Measurements from ENCODE around the gene GBF1.
A peak's percentile ranks its signal among the peaks of the same experiment; 100 is the strongest.

GBF1 gene

GRCh38 chr10:102352066-102352715 lies 106.9 kb downstream of the GBF1 start:
- DNase-seq (ENCODE audit: low spot score): peak; percentile 76

DNA sequence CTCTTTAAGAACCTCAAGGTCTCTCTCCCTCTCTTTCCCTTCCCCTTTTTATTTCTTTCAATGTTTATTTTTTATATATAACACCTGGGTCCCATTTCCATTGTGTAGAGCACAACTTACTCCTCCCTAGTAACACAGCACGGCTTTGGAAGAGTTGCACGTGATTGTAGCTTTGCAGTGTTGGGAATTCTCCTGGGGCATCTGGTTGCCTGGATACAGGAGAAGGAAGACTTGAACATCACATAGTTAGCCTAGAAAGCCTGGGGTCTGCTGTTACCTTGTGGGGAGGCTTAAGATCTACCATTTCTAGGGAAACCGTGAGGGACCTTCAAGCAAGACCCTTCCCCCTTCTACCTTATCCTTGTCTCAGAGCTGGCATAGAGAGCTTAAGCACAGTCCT lies 109.1 kb downstream of the GBF1 start:
- no peak for DNase-seq (ENCODE audit: low spot score)

DNA sequence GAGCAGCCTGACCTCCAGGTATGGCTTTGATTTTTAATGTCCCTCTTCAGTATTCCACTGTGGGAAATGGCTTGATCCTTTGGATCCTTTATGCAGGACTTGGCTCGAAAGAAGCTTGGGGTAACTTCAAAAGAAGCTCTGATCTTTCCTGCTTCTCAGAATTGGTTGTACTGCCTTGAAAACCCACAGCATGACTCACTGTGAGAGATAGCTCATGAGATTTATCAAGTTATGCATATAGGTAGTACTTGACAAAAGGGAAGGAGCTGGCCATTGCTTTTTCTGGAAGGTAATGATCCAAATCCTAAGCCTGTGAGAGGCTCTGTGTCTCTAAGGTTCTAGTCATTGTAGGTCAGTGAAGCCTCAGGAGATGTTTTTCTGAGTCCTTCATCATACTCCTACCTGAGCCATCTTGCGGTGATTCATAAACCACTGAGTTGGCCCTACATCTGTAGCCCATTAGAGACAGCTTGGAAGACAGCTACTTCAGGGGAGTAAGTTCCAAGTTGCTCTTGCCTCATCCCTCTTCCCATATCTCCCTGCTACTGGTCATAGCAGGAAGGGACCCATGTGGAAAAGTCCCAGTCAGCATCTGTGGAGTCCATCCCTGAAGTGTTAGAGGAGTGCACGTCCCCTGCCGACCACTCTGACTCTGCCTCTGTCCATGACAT lies 113.5 kb downstream of the GBF1 start:
- peak; percentile 49 for DNase-seq (ENCODE audit: low spot score)

DNA sequence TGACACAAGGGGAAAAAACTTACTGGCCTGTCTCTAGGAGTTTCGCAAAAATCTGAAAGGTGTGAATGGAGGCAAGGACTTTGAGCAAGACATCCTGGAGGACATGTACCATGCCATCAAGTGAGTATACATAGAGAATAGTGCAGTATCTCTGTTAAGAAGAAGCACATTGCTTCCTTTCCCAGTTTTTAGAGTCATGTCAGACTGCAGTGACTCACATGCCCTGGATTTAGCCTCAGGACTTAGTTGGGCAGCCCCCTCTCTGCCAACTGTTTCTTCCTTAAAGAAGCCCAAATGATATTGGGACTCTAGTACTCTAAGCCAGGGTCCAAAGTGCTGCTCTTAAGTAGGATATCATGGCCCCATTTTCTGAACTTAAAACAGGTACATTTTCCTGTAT lies 122.1 kb downstream of the GBF1 start:
- DNase-seq (ENCODE audit: low spot score): no peak

GRCh38 chr10:102368077-102368476 lies 122.7 kb downstream of the GBF1 start:
- no peak for DNase-seq (ENCODE audit: low spot score)

DNA sequence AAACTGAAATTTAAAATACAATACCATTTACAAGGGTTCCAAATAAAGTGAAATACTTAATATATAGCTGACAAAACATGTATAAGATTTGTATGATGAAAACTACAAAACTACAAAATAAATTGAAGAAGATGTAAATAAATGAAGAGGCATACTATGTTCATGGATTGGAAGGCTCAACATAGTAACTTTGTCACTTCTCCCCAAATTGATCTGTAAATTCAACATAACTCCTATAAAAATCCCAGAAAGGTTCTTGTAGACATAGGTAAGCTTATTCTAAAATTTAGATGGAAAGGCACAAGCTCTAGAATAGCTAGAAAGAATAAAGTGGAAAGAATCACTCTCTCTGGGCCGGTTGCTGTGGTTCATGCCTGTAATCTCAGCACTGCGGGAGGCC lies 126.0 kb downstream of the GBF1 start:
- DNase-seq (ENCODE audit: low spot score): no peak

DNA sequence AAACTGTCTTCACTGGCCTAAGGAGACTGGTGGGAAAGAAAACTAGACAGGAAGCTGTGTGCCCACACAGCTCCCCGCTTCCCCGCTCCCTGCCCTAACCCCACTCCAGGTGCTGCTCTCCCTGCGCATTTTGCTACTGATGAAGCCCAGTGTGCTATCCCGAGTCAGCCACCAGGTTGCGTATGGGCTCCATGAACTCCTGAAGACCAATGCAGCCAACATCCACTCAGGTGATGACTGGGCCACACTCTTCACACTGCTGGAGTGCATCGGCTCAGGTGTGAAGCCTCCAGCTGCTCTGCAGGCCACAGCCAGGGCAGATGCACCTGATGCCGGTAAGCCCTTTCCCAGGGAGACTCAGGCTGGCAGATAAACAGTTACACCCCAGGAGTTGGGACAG lies 129.9 kb downstream of the GBF1 start:
- DNase-seq (ENCODE audit: low spot score): no peak

DNA sequence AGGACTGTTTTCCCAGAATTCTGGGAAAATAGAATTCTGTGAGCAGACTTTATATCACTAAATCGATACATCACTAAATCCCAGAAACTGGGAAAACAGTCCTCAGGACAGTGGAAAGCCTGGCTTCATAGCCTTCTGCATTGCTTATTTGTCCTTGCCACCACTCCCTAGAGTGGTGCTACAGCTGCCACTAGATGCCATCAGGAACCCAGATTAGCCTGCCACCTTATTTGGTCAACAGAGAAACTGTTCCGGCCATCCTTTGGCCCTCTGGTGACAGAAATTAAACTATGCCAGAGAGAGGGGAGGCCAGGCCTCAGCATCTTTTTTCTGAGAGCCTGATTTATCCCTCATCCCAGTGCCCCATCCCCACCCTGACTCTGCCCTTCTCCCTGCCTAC lies 130.5 kb downstream of the GBF1 start:
- no peak for DNase-seq (ENCODE audit: low spot score)

DNA sequence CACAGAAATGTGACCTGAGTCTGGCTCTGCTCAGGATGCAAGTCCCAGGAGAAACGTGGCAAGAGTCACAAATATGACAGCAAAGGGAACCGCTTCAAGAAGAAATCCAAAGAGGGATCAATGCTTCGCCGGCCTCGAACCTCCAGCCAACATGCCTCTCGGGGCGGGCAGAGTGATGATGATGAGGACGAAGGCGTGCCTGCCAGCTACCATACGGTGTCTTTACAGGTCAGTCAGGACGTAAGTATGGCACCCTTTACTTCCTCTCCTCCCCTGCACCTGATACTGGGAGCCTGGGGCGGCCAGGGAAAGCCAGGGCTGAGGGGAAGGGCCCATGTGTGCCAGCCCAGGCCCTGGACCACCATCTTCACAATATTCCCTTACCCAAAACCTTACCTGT lies 131.6 kb downstream of the GBF1 start:
- no peak for DNase-seq (ENCODE audit: low spot score)

GRCh38 chr10:102379383-102379782 lies 134.1 kb downstream of the GBF1 start:
- DNase-seq (ENCODE audit: low spot score): no peak

GRCh38 chr10:102381983-102382382 lies 136.7 kb downstream of the GBF1 start:
- no peak for DNase-seq (ENCODE audit: low spot score)

DNA sequence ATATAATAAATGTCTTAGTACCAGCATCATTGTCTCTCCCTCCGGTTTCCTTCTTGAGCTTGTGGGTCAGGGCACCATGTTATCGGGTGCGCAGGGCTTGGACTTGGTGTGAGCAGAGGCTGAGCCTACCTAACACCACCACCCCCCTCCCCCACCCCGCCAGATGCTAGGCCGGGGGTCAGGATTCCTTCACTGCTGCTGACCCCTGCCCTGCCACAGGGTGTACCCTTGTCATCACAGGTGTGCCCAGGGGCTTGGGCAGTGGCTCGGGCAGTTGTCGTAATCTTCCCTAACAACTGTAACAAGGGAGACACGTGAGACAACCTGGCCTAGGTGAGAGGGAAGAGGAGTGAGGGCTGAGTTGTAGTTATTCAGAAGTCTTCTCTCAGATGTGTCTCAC lies 137.5 kb downstream of the GBF1 start:
- no peak for DNase-seq (ENCODE audit: low spot score)

GRCh38 chr10:102384053-102384452 lies 138.7 kb downstream of the GBF1 start:
- no peak for DNase-seq (ENCODE audit: low spot score)

DNA sequence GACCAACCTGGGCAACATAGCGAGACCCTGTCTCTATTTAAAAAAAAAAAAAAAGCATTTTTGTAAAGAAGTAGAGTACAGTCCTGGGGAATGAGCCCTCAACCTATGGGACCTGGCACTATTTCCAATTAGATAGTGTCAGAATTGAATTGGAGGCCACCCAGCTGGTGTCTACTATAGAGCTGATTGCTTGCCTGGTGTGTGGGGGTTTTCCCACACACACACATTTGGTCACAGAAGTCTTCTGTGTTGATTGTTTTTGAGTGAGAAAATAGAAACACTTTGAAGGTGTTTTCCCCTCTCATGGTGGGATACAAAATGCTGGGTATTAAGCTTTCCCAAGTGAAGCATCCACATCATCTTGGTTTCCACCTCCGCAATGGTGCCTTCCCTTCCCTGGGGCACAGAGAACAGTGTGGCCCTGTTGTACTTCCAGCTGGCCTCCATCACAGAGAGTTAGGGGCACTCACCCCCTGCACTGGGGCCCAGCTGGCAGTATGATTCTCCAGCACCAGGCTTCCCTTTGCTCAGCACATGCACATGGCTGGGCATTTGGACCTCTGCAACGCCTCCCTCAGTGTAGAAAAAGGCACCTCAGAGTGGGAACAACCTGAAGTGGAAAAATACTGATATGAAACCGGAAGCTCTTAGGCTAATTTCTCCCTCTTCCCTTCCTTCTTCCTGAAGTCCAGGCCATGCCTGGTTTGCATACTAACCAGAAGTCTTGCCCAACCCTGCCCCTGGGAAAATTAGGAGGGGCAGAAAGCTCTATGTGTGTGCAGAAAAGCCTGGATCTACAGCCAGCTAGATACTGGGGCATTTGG lies 139.5 kb downstream of the GBF1 start:
- DNase-seq (ENCODE audit: low spot score): peak; percentile 24

GRCh38 chr10:102389894-102390293 lies 144.6 kb downstream of the GBF1 start:
- DNase-seq (ENCODE audit: low spot score): no peak

DNA sequence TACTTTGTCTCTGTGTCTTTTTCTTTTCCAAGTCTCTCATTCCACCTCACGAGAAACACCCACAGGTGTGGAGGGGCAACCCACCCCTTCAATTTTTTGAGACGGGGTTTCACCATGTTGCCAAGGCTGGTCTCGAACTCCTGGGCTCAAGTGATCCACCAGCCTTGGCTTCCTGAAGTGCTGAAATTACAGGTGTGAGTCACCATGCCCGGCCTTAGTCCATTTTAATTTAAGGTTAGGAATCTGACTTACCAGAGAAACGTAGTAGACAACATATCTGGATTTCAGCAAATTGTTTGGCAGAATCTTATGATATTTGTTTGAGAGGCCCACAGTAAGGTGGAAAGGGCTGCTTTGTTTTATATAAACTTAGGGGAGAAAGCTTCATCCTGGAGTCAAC lies 147.0 kb downstream of the GBF1 start:
- DNase-seq (ENCODE audit: low spot score): no peak

GRCh38 chr10:102393411-102394078 lies 148.2 kb downstream of the GBF1 start:
- no peak for DNase-seq (ENCODE audit: low spot score)

- peak; percentile 95 for DNase-seq (ENCODE audit: low spot score)
Measured at GRCh38 chr10:102394079-102394800, 148.9 kb downstream of the GBF1 start.

- no peak for DNase-seq (ENCODE audit: low spot score)
Measured at GRCh38 chr10:102394801-102395399, 149.6 kb downstream of the GBF1 start.

GRCh38 chr10:102395400-102396316 lies 150.3 kb downstream of the GBF1 start, which contains the start of gene NFKB2:
Gene NFKB2 (plus strand): TSS chr10:102395705. CDS start chr10:102395960, 255 bp downstream.
- DNase-seq (ENCODE audit: low spot score): peak; percentile 93
